Keratinocyte (primary cell): ENCODE results near the gene CLOCK. TPM values are rescaled to one million over a fixed set of nuclear protein-coding genes. Genes with fewer than 3 reads are reported as not detected.

Experiments used
- DNase-seq: peaks from one replicate; pipeline ENCODE4 v3.0.0-alpha.2; 2011; ENCODE audit warnings: low read depth, missing footprints, low spot score
- FAIRE-seq: peaks from 2 replicates; lab custom pipeline; 2011; peaks lifted over from hg19 to GRCh38; lab: Jason Lieb, UNC
- H2AFZ ChIP-seq: 2 replicates; pipeline ENCODE4 v1.6.0; 2012; ENCODE audit warnings: low read length, control low read depth, inconsistent platforms; ENCODE audit not compliant: control insufficient read depth
- H3K27ac ChIP-seq: 2 replicates; pipeline ENCODE4 v1.5.1; 2011; ENCODE audit warnings: low read length; ENCODE audit not compliant: control insufficient read depth, insufficient read depth
- H3K27me3 ChIP-seq: 3 replicates; pipeline ENCODE4 v1.6.0; 2011; ENCODE audit warnings: low read length; ENCODE audit not compliant: control insufficient read depth, insufficient read depth; ENCODE audit errors: extremely low read depth
- H3K36me3 ChIP-seq, 2 experiments: 2 replicates in 1 of 2; 3 replicates in 1 of 2; pipeline ENCODE4 v1.5.1; 2011; ENCODE audit warnings: low read length in 2 of 2, mild to moderate bottlenecking in 1 of 2; ENCODE audit not compliant: control insufficient read depth in 2 of 2, insufficient read depth in 2 of 2; ENCODE audit errors: extremely low read depth in 1 of 2
- H3K4me1 ChIP-seq: 3 replicates; pipeline ENCODE4 v1.5.1; 2011; ENCODE audit warnings: low read length; ENCODE audit not compliant: control insufficient read depth, insufficient read depth; ENCODE audit errors: extremely low read depth
- H3K4me2 ChIP-seq: 3 replicates; pipeline ENCODE4 v1.6.0; 2011; ENCODE audit warnings: low read depth, low read length; ENCODE audit not compliant: control insufficient read depth, insufficient read depth; ENCODE audit errors: extremely low read depth
- H3K4me3 ChIP-seq, 3 experiments: fragments of 200-600 bp in 1 of 3; sonication (generic) in 1 of 3; 2 replicates in 2 of 3; 3 replicates in 1 of 3; pipeline ENCODE4 v1.5.1; 2011 to 2016; ENCODE audit warnings: low read length in 3 of 3, mild to moderate bottlenecking in 3 of 3, control low read depth in 2 of 3, inconsistent platforms in 1 of 3, low read depth in 1 of 3, mixed read lengths in 1 of 3, mixed run types in 1 of 3, moderate library complexity in 1 of 3; ENCODE audit not compliant: control insufficient read depth in 2 of 3, insufficient read depth in 2 of 3; ENCODE audit errors: extremely low read depth in 1 of 3
- H3K79me2 ChIP-seq: 2 replicates; pipeline ENCODE4 v1.6.0; 2012; ENCODE audit warnings: low read length; ENCODE audit not compliant: control insufficient read depth, insufficient read depth
- H3K9ac ChIP-seq: 3 replicates; pipeline ENCODE4 v1.6.0; 2011; ENCODE audit warnings: low read length; ENCODE audit not compliant: control insufficient read depth, insufficient read depth; ENCODE audit errors: extremely low read depth
- H3K9me1 ChIP-seq: 3 replicates; pipeline ENCODE4 v1.6.0; 2011; ENCODE audit warnings: low read length; ENCODE audit not compliant: control insufficient read depth, insufficient read depth; ENCODE audit errors: extremely low read depth
- H3K9me3 ChIP-seq: 2 replicates; pipeline ENCODE4 v1.5.1; 2012; ENCODE audit warnings: low read depth, low read length; ENCODE audit not compliant: control insufficient read depth
- H4K20me1 ChIP-seq: 3 replicates; pipeline ENCODE4 v1.6.0; 2011; ENCODE audit warnings: low read length; ENCODE audit not compliant: control insufficient read depth, insufficient read depth; ENCODE audit errors: extremely low read depth
- CTCF ChIP-seq, 3 experiments: IDR thresholded peaks in 1 of 3; conservative IDR thresholded peaks in 1 of 3; optimal IDR thresholded peaks in 1 of 3; 2 replicates in 2 of 3; 3 replicates in 1 of 3; pipeline versions ENCODE3 to v1.5.1; 2011; ENCODE audit warnings: low read length in 3 of 3, mild to moderate bottlenecking in 3 of 3, moderate library complexity in 2 of 3, control low read depth in 1 of 3, inconsistent platforms in 1 of 3; ENCODE audit not compliant: insufficient read depth in 2 of 3; ENCODE audit errors: extremely low read depth in 1 of 3
- EZH2 ChIP-seq: IDR thresholded peaks from one replicate; pipeline ENCODE4 v1.6.1; 2012; ENCODE audit warnings: inconsistent platforms, mild to moderate bottlenecking, low read length, moderate library complexity
- dilution Hi-C: fragments of 300-500 bp; cut with MboI; formaldehyde crosslinking; loops from one replicate; pipeline ENCODE4 v1.7.0; 2020; ENCODE audit warnings: low sequenced_read_pairs; ENCODE audit not compliant: extremely low pct_ligation_motif_present
- polyA plus RNA-seq, 5 experiments: library from polyadenylated mRNA; depleted of rRNA in 3 of 5; stranded (reverse) in 3 of 5; stranded (forward) in 1 of 5; unstranded in 1 of 5; fragments of >200 nt; gene quantifications; 1 replicate in 1 of 5; 2 replicates in 3 of 5; 3 replicates in 1 of 5; pipeline versions ENCODE4 v1.2.1 to v1.2.3, GENCODE V29; 2011 to 2012; ENCODE audit warnings: missing spikeins in 2 of 5, low read depth in 1 of 5, low replicate concordance in 1 of 5

The CLOCK gene
- polyA plus RNA-seq, 1 donor (not counting 4 experiments of a cell fraction or from before 2014, with no cell fraction given) = 27.1 TPM

- FAIRE-seq (no peak), DNase-seq (no peak)
- Histone ChIP-seq H3K9ac (no peak overlapping the region), H3K36me3 (no peaks in the 10 kb centered on the region), H3K27ac (no peak overlapping the region), H3K27me3 (no peaks in the 10 kb centered on the region), H3K4me1 (no peaks in the 10 kb centered on the region), H3K79me2 (no peaks in the 10 kb centered on the region), H3K9me1 (no peaks in the 10 kb centered on the region), H3K4me2 (no peak overlapping the region), H2AFZ (no peak overlapping the region), H4K20me1 (no peaks in the 10 kb centered on the region), H3K9me3 (no peaks in the 10 kb centered on the region), H3K4me3 (no peak overlapping the region)
- TF ChIP-seq CTCF (optimal IDR thresholded peaks at IDR 0.05 in 1 of 3, IDR thresholded peaks at IDR 0.05 in 1 of 3, conservative IDR thresholded peaks at IDR 0.05 in 1 of 3; ENCODE audit: extremely low read depth in 1 of 3, insufficient read depth in 2 of 3, low read length in 3 of 3) = no peak
- no peak for TF ChIP-seq EZH2
- dilution Hi-C loops = no loop called here
Measured at GRCh38 chr4:55385201-55385649, 161.5 kb downstream of the CLOCK start.

- Histone ChIP-seq H3K9me1 (no peaks in the 10 kb centered on the region), H3K79me2 (no peaks in the 10 kb centered on the region), H3K9me3 (no peaks in the 10 kb centered on the region), H3K4me3 (no peak overlapping the region), H3K4me2 (no peak overlapping the region), H3K9ac (no peak overlapping the region), H3K4me1 (peaks cover 14% of the 10 kb centered on the region), H3K27me3 (no peaks in the 10 kb centered on the region), H2AFZ (no peak overlapping the region), H3K27ac (no peak overlapping the region), H4K20me1 (no peaks in the 10 kb centered on the region), H3K36me3 (no peaks in the 10 kb centered on the region)
- FAIRE-seq = no peak
- dilution Hi-C loops = no loop called here
- TF ChIP-seq EZH2 (no peak), CTCF (optimal IDR thresholded peaks at IDR 0.05 in 1 of 3, IDR thresholded peaks at IDR 0.05 in 1 of 3, conservative IDR thresholded peaks at IDR 0.05 in 1 of 3; ENCODE audit: extremely low read depth in 1 of 3, insufficient read depth in 2 of 3, low read length in 3 of 3) (no peak)
- DNase-seq = no peak
Measured at GRCh38 chr4:55382488-55383003, 164.2 kb downstream of the CLOCK start.
